ENCODE measurements around the gene ELMO3.

ELMO3 gene

DNA sequence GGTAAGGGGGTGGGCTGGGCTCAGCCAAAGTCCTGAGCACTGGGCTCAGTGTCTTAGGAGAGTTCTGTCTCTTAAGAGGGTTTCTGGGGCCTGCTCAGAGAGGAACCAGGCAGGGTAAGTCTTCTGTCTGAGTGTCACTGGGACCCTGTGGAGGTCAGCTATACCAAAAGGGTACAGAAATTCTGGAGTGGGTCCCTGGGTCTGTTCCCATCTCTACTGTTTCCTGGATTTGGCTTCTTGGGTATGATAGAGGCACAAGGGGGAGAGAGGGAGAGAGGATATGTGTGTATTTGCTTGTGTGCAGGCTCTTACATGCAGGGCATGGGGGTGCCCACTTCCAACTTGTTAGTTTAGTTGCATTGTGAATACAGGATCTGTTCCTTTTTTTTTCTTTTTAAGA is 5.4 kb upstream of the ELMO3 start:
- DNase-seq (ENCODE audit: extremely low read depth in 1 of 2, low read depth in 1 of 2): no peak

DNA sequence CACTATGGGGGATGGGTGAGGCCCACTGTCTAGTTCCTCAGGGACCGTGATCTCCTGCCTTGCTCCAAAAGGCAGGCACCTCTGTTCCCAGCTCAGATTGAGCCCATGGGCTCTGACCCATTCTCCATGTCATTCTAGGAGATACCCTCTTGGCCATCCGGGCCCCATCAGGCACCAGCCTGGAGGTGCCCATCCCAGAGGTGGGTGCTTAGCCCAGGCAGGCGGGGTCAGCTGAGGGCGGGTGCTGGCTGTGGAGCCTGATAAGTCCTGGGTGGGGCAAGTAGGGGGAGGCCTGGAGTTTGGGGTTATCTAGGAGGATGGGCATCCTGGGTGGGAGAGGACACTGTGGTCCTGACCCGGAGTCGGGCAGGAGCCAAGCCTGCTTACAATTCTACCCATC is 4.7 kb upstream of the ELMO3 start:
- no peak for DNase-seq (ENCODE audit: extremely low read depth in 1 of 2, low read depth in 1 of 2)

DNA sequence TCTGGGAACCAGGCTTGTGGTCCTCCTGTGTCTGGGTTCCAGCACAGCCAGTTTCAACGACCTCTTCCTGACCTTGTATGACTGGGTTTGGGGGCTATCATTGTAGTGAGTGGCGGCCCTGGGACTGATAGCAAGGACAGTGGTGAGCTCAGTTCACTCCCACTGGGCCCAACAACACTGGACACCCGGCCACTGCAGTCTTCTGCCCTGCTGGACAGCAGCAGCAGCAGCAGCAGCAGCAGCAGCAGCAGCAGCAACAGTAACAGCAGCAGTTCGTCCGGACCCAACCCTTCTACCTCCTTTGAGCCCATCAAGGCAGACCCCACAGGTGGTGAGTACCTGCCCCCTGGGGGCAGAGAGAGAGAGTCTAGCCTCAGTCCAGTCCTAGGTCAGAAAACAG is 3.3 kb upstream of the ELMO3 start:
- no peak for DNase-seq (ENCODE audit: extremely low read depth in 1 of 2, low read depth in 1 of 2)

DNA sequence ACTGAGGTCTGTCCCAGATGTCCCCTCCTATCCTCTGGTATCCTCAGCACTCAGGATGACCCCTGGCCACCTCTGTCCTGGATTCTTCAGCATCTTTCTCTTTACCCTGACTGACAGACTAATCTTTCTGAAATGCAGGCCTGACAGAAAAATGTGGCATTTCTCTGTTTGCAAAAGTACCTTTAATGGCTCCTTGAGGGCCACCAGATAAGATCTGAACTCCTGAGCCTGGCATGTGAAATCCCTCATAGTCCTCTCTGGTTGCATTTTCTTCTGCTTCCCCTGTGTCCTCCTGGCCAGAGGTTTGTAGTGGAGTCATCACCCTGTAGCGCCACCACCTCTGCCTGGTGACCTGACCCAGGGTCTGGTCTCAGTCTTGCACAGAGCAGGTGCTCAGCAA is 2.0 kb upstream of the ELMO3 start:
- DNase-seq (ENCODE audit: extremely low read depth in 1 of 2, low read depth in 1 of 2): no peak

DNA sequence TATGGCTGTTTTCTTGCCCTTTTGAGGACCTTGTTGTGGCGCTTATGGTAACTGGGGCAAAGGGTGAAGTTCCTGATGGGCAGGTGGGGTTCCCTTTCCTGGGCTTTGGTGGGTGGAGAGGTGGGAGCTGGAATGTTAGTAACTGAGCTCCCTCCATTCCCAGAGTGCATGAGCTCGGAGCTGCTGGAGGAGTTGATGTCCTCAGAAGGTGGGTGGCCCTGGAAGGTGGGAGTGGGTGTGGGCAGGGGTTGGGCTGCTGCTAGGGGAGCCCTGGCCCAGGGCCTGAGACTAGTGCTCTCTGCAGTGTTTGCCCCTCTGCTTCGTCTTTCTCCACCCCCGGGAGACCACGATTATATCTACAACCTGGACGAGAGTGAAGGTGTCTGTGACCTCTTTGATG is 1.2 kb upstream of the ELMO3 start:
- DNase-seq (ENCODE audit: extremely low read depth in 1 of 2, low read depth in 1 of 2): no peak

DNA sequence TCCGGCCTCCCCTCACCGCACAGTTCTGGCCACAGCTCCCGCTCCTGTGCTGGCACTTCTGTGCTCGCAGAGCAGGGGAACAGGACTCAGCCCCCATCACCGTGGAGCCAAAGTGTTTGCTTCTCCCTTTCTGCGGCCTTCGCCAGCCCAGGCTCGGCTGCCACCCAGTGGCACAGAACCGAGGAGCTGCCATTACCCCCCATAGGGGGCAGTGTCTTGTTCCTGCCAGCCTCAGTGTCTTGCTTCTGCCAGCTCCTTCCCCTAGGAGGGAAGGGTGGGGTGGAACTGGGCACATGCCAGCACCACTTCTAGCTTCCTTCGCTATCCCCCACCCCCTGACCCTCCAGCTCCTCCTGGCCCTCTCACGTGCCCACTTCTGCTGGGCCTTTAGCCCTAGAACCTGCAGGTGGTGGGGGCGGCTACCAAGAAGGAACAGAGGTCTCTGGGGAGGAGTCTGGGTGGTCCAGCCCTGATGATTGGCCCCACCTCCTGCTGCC is 645 bp upstream of the ELMO3 start:
- DNase-seq (ENCODE audit: extremely low read depth in 1 of 2, low read depth in 1 of 2): no peak

DNA sequence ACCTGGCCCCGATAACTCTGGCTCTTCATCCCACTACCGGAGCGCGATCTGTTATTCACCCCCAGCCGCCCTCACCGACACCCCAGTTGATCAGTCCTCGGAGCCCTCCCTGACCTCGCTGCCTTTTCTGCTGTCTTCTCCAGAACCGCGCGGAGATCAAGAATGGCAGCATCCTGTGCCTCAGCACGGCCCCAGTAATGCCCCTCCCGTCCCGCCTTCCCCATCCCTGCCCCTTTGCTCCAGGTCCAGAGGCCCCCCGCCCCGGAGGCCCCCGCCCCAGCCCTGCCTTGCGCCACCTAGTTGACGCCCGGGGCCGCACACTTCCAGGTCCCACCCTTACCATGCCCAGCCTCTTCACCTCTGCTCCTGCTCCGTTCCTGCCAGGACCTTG is 872 bp downstream of the ELMO3 start:
- no peak for DNase-seq (ENCODE audit: extremely low read depth in 1 of 2, low read depth in 1 of 2)

DNA sequence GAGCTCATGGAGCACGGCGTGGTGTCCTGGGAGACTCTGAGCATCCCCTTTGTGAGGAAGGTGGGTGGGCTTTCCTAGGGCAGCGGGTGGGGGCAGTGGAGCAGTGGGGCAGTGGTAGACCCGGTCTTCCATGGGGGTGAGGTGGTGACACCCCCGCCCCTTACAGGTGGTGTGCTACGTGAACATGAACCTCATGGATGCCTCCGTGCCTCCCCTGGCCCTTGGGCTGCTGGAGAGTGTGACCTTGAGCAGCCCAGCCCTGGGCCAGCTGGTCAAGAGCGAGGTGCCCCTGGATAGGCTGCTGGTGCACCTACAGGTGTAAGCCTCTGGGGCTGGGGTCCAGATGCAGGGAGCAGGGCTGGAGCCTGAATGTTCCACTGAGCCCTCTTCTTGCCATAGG is 1.6 kb downstream of the ELMO3 start:
- no peak for DNase-seq (ENCODE audit: extremely low read depth in 1 of 2, low read depth in 1 of 2)

DNA sequence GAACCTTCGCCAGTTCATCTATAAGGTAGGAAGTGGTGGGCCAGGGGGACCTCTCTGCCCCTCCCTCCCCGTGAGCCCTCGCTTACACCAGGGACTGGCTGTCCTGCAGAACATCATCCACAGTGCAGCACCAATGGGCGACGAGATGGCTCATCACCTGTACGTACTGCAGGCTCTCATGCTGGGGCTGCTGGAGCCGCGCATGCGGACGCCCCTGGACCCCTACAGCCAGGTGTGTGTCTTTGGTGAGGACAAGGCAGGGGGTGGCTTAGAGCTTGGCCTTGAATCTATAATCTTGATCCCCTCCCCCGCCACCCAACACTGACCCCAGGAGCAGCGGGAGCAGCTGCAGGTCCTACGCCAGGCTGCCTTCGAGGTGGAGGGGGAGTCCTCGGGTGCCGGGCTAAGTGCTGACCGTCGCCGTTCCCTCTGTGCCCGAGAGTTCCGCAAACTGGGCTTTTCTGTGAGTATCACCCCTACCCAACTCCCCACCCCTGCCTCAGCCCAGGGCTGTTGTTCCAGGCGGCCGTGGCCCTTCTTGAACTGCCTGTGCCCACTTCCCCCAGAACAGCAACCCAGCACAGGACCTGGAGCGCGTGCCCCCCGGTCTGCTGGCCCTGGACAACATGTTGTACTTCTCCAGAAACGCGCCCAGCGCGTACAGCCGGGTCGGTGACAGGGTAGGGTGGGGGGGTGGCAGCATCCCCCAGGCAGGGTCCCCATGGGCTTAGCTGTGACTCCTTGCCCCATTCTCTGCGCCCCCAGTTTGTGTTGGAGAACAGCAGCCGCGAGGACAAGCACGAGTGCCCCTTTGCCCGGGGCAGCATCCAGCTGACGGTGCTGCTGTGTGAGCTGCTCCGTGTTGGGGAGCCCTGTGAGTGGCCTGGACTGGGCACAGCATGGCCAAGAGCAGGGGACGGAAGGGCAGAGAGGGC is 2.7 kb downstream of the ELMO3 start:
- no peak for DNase-seq (ENCODE audit: extremely low read depth in 1 of 2, low read depth in 1 of 2)

DNA sequence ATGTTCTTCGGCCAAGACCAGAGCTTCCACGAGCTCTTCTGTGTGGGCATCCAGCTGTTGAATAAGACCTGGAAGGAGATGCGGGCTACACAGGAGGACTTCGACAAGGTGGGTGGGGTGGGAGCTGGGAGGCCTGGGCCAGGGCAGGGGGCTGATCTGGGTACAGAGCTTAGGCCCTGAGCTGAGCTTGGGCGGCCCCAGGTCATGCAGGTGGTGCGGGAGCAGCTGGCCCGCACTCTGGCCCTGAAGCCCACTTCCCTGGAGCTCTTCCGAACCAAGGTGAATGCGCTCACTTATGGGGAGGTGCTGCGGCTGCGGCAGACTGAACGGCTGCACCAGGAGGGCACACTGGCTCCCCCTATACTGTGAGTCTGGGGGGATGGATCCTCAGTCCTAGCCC is 3.5 kb downstream of the ELMO3 start:
- DNase-seq (ENCODE audit: extremely low read depth in 1 of 2, low read depth in 1 of 2): no peak

DNA sequence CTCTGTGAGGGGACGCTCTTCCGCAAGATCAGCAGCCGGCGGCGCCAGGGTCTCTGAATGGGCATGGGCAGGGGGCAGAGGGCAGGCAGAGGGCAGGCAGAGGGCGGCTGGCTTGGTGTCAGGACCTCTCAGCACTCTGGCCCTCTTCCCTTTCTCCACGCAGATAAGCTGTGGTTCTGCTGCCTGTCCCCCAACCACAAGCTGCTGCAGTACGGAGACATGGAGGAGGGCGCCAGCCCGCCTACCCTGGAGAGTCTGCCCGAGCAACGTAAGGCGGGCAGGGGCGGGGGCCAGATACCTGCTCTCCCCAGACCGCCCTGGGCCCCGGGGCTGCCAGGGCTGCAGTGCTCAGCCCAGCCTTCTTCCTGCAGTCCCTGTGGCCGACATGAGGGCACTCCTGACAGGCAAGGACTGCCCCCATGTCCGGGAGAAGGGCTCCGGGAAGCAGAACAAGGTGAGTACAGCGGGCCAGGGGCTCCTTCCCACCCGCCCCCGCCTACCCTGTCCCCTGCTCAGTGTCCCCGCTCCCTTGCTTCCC is 4.1 kb downstream of the ELMO3 start:
- DNase-seq (ENCODE audit: extremely low read depth in 1 of 2, low read depth in 1 of 2): no peak

DNA sequence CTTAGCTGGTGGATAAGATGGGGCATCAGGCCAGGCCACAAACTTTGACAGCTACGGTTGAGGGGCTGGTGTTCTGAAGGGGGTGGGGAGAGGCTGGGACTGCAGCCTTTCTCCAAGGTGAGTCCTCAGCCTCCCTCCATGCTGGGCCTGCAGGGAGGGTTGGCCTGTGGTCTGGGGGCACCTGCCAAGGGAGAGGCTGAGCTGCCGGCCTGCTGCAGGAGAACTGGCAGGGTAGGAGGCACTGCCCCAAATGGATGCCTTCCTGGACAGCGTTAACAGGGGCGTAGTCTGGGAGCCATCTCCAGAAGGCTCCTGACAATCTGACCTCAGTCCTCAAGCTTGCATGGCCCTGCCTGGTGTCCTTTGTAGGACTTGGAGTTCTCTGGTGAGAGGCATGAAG is 5.1 kb downstream of the ELMO3 start:
- no peak for DNase-seq (ENCODE audit: extremely low read depth in 1 of 2, low read depth in 1 of 2)

DNA sequence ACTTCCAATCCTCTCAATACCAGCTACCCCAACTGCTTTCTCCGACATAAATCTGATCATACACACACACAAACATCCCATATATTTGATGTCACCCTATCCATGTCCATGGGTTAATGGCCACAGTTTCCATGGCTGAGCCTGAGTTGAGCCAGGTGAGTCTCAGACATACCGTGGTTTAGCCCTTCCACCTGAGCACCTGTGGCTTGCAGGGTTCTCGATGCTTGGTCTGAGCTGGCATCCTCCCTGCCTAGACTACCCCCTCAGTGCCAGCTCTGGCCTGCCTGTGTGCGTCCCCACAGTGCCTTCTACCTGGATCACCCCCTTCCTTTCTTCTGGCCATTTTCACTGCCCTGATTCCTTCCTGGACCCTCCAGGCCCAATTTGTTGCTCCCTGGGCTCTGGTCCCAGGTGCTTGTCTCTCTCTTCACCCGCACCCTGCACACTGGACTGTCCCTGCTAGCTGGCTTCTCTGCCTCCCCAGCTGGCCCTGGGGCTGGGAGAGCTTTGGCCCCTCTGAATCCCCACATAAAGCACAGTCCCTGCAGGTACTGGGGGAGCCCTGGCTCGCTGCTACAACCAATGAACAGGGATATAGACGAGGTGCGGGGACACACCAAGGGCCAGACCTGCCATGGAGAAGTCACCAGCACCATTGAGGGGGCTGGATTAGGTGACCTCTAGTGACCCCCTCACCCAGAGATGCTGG is 7.4 kb downstream of the ELMO3 start:
- DNase-seq (ENCODE audit: extremely low read depth in 1 of 2, low read depth in 1 of 2): no peak

DNA sequence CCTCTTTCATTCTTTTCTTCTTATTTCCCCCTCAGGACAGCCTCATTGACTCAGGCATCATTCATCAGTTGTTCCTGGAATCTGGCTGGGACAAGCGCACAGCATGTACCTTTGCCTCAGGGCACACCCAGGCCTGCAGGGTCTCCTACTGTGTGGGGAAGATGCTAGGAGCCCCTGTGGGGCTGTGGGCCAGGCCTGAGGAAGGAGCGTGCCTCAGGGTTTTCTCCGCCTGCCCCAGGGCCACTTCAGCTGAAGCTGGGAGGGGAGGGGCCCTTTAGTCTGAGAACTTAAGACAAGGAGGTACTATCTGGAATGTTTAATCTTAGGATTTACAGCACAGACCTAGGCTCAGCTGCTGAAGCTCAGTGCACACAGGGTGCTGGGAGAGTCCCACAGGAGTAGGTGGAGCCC is 7.9 kb downstream of the ELMO3 start:
- DNase-seq (ENCODE audit: extremely low read depth in 1 of 2, low read depth in 1 of 2): no peak

DNA sequence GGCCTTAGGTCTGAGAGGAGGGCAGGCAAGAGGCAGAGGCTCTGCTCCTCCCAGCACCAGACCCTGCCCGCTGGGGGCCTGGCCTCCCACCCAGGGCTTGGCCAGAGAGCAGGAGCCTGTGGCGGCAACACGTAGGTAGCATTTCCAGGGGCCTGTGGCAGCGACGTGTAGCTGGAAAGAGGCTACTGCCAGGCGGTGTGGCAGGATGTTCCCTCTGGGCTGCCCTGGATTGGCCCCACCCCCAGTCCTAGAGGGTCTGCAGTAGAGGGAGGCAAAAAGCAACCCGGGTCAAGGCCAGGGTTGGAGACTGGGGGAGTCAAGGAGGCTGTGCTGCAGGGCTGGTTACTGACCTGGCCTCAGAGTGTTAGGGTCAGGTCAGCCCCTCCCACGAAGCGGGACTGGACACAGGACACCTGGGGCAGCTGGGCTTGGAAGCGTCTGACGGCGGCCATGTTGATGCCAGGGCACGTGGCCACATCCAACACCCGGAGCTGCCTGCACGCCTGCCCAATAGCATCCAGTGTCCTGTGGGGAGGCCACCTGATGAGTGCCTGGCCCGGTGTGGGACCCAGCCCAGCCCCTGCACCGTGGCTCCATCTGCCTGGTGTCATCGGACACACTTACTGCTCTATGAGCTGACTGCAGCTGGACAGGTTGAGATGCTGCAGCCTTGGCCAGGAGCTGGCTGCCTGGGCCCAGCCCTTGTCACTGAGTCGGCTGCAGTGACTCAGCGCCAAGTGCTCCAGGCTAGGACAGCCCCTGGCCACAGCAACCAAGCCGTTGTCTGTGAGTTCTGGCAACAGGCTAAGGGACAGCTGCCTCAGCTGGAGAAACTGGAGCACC is 8.5 kb downstream of the ELMO3 start:
- no peak for DNase-seq (ENCODE audit: extremely low read depth in 1 of 2, low read depth in 1 of 2)

DNA sequence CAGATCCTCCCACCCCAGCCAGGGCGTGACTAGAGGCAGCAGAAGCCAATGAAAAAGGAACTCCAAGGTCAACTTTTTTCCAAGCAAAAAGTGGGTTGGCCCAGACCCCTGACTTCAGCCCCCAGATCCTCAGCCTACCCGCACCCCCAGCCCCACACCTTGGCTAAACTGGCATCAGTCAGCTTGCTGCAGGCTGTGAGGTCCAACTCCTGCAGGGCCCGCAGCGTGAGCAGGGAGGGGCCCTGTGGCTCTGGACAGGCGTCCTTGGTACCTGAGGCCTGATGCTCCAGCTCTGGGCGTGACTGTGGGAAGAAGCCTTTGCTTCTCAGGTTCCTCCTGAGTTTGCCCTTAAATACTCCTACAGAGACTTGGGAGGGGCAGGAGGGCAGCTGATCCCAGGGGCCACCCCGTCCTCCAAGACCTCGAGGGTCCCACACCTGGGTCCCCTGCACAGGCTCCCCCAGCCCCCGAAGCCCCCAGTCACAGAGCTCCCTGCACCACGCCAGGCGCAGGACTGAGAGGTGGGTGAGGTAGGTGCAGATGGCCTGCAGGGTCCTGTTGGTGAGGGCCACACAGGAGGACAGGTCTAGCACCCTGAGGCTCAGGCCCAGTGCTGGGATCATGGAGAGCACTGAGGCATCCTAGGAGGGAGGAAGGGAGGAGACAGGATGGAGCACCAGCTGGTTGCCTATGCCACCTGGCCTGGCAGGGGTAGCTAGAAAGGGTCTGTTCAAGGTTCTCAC is 9.4 kb downstream of the ELMO3 start:
- DNase-seq (ENCODE audit: extremely low read depth in 1 of 2, low read depth in 1 of 2): no peak

DNA sequence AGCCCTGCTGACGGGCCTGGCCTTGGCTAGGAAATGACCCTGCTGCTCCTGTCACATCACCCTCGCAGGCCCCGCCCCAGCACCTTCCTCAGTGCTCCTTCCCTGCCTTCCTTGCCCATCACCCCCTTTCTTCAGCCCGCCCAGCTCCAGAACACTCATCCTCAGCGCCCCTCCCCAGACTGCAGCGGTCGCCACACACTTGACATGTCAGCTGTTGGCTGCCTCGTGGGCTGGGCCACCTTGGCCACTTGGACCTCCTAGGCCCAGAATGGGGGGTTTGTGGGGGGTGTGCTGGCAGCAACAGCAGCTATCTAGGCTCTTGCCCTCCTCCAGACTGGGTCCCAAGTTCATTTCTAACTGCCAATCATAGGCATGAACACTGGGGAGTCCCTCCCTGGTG is 10.6 kb downstream of the ELMO3 start:
- DNase-seq (ENCODE audit: extremely low read depth in 1 of 2, low read depth in 1 of 2): no peak

DNA sequence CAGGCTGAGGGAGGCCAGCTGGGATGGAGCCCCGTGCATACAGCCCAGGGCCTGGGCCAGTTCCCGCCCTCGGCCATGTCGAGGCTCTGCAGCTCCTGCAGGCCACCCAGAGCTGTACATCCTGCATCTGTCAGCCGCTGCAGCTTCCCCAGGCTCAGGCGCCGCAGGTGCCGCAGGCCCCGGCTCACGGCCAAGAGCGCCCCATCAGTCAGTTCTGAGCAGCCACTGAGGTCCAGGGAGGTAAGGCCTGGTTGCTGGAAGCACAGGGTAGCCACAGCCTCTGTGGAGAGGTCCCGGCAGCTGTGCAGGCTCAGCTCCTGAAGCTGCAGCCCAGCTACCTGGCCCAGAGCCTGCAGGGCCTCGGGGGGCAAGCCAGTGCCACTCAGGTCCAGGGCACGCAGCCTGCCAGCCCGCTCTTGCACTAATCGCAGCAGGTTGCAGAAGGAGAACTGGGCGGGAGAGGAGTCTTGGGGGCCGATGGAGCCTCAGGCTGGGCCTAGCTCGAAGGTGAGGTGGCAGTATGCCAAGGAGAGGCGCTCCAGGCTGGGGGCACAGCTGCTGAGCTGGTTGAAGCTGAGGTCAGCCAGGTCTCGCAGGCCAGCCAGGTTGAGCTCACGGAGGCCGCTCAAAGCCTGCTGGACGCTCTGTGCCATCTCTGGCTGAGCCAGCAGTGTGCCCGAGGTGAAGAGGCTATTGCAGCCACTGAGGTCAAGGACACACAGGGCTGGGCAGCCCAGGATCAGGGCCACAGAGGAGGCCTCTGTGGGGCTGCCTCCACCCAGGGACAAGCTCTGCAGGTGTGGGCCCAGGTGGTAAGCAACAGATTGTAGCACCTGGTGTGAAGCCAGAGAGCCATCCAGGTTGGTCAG is 11.4 kb downstream of the ELMO3 start:
- DNase-seq (ENCODE audit: extremely low read depth in 1 of 2, low read depth in 1 of 2): no peak

DNA sequence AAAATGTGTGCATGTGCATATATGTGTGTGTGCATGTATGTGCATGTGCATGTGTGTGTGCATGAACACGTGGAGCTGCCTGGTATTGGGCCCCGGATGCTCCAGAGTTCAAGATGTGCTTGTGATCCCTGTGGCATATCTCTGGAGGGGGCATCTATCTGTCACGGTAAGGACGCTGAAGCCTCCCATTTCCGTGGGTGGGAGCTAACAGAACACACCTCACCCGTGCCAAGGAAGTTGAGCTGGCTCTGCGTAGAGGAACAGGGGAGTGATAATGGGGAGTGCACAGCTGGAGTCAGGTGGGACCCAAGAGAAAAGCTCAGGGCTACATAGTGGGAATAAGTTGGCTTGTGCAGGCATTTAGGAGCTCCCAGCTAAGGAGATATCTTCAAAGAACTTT is 12.7 kb downstream of the ELMO3 start:
- DNase-seq (ENCODE audit: extremely low read depth in 1 of 2, low read depth in 1 of 2): no peak

Data from activated CD8-positive, alpha-beta memory T cell treated with anti-CD3 and anti-CD28 coated beads for 1 hour (primary cell).